Cerebellar cortex (tissue), 1 donor: ENCODE results near the gene BIN2.

Source experiments
- DNase-seq: peaks from one replicate; pipeline ENCODE4 v3.0.0-alpha.2; 2015; ENCODE audit warnings: low spot score

Gene BIN2

GRCh38 chr12:51323966-51324895 is at the start of gene BIN2:
BIN2 (minus strand) TSS chr12:51324174; CDS start chr12:51324102, 72 bp downstream.
- no peak for DNase-seq

GRCh38 chr12:51373187-51373586 is 49.2 kb upstream of the BIN2 start:
- DNase-seq: no peak

GRCh38 chr12:51372021-51372420 is 48.0 kb upstream of the BIN2 start:
- no peak for DNase-seq

DNA sequence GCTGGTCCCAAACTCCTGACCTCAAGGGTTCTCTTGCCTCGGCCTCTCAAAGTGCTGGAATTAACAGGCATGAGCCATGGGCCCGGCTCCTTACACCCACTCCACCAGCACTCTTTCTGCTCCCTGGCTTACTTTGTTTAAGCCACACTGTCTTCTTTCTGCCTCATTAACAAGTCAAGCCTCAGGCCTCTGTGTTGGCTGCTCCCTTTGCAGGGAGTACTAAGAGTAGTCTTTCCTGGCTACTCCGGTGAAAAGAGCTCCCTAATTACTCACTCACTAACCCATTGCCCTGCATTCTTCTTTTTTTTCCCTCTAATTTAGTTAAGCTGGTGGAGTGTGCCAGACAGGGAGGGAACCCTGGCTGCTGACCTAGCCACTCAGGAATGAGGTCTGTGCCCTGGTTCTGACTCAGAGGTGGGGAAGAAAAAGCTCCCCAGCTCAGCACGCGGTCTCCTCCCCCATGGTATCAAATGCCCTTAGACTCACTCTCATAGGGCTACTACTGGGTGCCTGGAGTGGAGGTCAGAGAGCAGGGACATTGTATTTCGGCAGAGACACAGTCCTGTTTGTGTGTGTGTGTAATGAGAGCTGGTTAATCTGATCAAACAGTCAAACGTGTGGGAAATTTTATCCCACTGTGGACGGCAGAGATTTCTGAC is 47.5 kb upstream of the BIN2 start:
- DNase-seq: no peak

DNA sequence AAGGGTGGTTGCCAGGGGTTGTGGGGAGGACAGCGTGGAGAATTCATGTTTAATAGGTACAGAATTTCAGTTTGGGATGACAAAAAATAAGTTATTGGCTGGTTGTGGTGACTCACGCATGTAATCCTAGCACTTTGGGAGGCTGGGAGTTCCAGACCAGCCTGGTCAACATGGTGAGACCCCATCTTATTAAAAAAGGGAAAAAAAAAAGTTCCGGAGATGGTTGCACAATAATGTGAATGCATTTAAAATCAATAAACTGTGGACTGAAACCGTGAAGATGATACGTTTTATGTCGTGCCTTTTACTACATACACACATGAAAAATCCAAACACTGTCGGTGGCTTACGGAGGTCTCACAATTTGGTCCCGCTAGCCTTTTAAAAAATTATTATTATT is 46.7 kb upstream of the BIN2 start:
- DNase-seq: no peak

GRCh38 chr12:51369581-51369980 is 45.6 kb upstream of the BIN2 start:
- no peak for DNase-seq

DNA sequence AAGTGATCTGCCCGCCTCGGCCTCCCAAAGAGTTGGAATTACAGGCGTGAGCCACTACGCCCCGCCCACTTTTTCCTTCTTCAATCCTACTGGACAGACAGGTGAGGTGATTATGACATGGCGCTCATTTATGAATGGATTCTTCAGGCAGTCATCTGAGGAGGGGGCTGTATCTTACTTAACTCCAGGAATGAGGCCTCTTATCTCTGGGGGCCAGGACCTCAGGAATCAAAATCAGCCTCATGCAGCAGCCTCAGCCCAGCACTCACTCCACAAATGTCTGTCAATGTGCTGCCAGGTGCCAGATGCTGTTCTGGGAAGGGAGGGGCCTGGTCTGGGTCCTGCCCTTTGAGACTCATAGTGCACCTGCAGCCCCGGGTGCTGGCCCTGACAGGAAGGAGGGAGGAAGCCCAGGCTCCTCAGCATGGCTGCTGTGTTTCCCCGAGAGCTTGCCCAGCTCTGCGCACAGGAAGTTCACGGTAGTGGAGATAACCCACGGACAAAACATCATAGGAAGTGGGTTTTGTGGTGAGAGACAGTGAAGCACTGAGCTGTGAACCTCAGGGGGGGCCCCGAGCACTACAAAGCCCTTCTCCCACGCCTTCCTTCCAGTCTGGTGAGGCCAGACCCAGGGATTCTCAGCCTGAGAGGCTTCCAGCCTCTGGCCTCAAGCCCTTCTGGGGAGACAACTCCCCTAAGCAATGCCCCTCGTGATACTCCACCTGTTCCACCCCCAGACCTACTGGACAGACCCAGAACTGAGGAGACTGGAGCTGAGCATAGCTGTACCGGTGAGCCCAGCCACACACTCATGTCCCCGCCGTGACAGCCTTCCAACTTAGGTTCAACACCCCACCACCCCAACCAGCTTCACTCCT is 44.9 kb upstream of the BIN2 start:
- DNase-seq: no peak

DNA sequence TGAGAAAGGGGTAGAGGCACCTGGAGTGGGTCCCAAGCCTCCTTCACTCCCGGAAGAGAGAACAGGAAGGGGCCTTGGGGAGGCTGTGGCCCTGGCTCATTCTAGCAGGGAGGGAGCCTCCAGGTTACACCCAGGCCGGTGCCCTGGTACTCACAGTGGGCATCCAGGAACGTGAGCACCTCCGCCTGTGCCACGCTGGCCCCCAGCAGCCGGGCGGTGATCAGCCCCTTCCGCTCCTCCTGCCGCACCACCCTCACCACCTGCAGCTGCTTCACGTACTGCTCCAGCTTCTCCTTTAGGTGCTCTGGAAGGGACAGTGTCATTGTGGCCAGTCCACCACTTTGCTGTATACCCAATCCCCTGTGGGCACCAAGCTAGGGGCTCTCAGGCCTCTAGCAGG is 41.3 kb upstream of the BIN2 start:
- DNase-seq: no peak

- no peak for DNase-seq
These were observed 40.0 kb upstream of the BIN2 start for GRCh38 chr12:51364001-51364400.

GRCh38 chr12:51362747-51363342 is 38.9 kb upstream of the BIN2 start:
- DNase-seq: no peak

DNA sequence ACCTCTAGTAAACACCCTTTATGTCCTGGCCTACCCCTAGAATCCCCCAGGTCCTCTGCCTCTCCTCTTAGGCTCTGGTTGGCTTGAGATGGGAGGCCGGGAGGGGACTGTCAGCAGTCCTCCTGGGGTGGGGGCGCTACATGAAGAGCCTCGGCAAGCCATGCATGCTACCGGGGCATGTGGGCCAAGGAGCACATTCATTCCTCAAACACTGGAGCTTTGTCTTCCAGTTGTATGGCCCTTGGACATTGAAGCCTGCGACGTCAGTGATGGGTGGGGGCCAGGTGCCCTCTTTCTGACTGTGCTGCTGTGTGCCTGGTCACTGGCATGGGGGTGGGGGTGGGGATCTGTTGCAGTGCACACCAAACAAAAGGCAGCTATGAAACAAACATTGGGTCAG is 38.3 kb upstream of the BIN2 start:
- DNase-seq: no peak

- DNase-seq: no peak
These were observed 37.4 kb upstream of the BIN2 start for GRCh38 chr12:51361161-51362016.

DNA sequence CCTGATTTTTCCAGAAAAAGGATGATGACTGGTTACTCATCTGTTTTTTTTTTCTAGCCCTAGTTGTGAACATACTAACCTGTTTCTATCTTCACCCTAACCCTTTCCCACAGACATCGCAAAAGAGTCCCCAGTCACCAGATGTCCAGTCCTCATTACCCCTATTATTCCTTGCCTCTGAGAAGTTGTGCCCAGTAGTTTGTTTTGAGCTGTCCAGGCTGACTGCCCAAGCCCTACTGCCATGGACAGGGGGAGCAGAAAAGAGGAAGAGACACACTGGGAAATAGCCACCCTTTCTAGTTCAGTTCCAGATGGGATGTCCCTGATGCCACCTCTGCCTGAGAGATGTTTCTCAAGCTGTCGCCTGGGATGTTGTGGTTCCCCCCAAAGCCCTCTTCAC is 36.3 kb upstream of the BIN2 start:
- DNase-seq: no peak

- no peak for DNase-seq
These were observed 35.9 kb upstream of the BIN2 start for GRCh38 chr12:51359851-51360250.

DNA sequence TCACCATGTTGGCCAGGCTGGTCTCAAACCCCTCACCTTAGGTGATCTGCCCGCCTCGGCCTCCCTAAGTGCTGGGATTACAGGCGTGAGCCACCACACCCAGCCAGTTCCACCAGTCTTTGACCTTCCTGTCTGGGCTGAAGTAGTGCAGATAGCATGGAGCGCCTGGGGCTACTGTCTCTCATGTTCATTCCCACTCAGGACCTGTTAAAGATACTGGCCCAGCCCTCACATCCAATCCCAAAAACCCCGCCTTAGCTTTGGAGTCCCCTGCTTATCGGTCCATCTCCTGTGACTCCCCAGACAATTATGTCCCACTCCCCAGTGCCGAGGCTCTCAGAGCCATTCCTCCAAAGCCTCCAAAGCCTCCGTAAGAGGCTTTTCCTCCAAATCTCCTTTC is 34.5 kb upstream of the BIN2 start:
- DNase-seq: no peak

- no peak for DNase-seq
These were observed 33.5 kb upstream of the BIN2 start for GRCh38 chr12:51357374-51358047.

- peak; percentile 55 for DNase-seq
These were observed 28.0 kb upstream of the BIN2 start for GRCh38 chr12:51351913-51352532.

DNA sequence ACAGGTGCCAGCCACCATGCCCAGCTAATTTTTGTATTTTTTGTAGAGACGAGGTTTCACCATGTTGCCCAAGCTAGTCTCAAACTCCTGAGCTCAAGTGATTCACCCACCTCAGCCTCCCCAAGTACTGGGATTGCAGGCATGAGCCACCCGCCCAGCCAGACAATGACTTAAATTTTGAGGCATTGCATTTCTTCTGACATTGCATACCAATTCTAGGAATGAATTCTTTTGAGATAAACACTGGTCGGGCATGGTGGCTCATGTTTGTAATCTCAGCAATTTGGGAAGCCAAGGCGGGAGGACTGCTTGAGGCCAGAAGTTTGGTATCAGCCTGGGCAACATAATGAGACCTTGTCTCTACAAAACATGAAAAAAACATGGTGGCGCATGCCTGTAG is 25.1 kb upstream of the BIN2 start:
- DNase-seq: no peak

GRCh38 chr12:51348116-51348515 is 24.1 kb upstream of the BIN2 start:
- DNase-seq: no peak

DNA sequence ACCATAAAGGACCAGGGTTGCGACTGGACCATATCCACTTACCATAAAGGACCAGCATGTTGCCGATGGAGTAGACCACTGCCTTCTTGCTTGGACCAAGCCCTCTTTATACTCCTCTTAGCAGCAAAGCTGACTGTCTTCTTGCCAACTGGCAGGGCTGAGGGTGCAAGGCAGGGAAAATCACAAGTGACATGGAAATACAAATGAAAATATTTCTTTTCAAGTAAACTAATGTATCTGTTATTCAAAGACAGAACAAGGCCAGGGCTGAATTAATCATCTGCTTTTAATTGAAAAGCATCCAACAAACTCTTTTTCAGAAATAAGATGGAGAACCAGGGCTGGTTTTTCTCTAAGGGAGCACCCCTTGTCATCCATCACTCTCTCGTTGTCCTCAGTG is 22.6 kb upstream of the BIN2 start, which contains the start of gene CELA1:
Gene CELA1, minus strand, starts transcription at position 99 of the 400 bp plus-strand sequence. Its CDS starts 41 bp downstream, at position 58.
- DNase-seq: no peak
